ENCODE measurements around the gene IFIT1B. TPM values are rescaled to one million over a fixed set of nuclear protein-coding genes. Genes with fewer than 3 reads are reported as not detected.

IFIT1B gene
- total and polyA plus RNA-seq, 8 donors: 0.92 TPM; not detected in 7

DNA sequence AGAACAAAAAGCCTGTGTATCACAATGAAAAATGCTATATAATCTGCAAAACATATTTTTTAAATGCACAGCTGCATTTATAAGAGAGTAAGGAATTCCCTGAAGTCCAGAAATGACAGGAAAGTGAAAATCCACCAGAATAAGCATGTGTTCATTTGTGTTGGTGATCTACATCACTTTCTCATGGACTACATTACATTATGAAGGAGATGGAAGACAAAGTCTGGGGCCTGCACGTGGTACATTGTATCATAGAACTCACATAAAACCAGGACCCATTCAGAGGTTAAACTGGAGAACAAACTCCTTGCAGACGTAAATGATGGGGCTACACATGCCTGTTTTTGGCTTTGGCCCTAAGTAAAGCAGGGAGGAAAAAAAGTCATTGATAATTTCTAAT is 33.7 kb upstream of the IFIT1B start:
- WGBS, 5 donors: 34 to 63% (median 47%) methylated on average over 2 of the region's 2 CpGs
- intact Hi-C loops (cut with DNase I; ENCODE audit: low total_unique reads): no loop called here
- no peaks in the 10 kb centered on the region for H3K27me3 ChIP-seq
- H3K4me3 ChIP-seq: no peak overlapping the region
- TF ChIP-seq, protein P1, sequence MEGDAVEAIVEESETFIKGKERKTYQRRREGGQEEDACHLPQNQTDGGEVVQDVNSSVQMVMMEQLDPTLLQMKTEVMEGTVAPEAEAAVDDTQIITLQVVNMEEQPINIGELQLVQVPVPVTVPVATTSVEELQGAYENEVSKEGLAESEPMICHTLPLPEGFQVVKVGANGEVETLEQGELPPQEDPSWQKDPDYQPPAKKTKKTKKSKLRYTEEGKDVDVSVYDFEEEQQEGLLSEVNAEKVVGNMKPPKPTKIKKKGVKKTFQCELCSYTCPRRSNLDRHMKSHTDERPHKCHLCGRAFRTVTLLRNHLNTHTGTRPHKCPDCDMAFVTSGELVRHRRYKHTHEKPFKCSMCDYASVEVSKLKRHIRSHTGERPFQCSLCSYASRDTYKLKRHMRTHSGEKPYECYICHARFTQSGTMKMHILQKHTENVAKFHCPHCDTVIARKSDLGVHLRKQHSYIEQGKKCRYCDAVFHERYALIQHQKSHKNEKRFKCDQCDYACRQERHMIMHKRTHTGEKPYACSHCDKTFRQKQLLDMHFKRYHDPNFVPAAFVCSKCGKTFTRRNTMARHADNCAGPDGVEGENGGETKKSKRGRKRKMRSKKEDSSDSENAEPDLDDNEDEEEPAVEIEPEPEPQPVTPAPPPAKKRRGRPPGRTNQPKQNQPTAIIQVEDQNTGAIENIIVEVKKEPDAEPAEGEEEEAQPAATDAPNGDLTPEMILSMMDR (IDR thresholded peaks at IDR 0.05): no peak
- TF ChIP-seq POLR2AphosphoS5 (IDR thresholded peaks at IDR 0.05) (no peak), POLR2A (IDR thresholded peaks at IDR 0.05) (no peak), EP300 (IDR thresholded peaks at IDR 0.05) (no peak)
- peaks cover 3 to 18% (median 13%) of the 10 kb centered on the region in 4 donors for H3K36me3 ChIP-seq
- H3K4me1 ChIP-seq: peaks cover 0 to 8% (median 4%) of the 10 kb centered on the region in 4 donors
- H3K27ac ChIP-seq: no peak overlapping the region
- no peak for DNase-seq
- H3K9me3 ChIP-seq: no peaks in the 10 kb centered on the region

DNA sequence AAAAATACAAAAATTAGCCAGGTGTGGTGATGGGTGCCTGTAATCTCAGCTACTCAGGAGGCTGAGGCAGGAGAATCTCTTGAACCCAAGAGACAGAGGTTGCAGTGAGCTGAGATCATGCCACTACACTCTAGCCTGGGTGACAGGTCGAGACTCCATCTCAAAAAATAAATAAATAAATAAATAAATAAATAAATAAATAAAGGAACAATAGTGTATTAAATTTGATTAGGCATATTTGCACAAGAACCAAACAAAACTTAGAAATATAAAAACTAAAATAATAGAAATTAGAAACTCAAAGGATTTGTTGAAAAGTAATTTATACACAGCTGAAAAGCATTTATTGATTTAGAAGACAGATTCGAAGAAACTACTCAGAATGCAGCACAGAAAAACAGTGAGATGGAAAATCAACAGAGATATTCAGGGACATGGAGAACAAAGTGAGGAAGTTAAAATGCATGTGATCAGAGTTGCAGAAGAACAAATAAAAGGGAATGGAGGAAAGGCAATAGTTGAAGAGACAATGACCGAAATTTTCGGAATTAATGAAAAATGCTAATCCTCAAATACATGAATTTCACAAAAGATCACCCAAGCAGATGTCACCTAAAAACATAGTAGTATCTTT is 32.4 kb upstream of the IFIT1B start:
- DNase-seq: no peak
- TF ChIP-seq, protein P1 (IDR thresholded peaks at IDR 0.05): no peak
- TF ChIP-seq POLR2A (IDR thresholded peaks at IDR 0.05): no peak
- TF ChIP-seq EP300 (IDR thresholded peaks at IDR 0.05): no peak
- TF ChIP-seq POLR2AphosphoS5 (IDR thresholded peaks at IDR 0.05): no peak
- no peak overlapping the region for H3K27ac ChIP-seq
- H3K27me3 ChIP-seq: no peaks in the 10 kb centered on the region
- peaks cover 0 to 6% (median 3%) of the 10 kb centered on the region in 4 donors for H3K36me3 ChIP-seq
- H3K4me1 ChIP-seq: peaks cover 3 to 15% (median 9%) of the 10 kb centered on the region in 4 donors
- no peaks in the 10 kb centered on the region for H3K9me3 ChIP-seq
- 92 to 96% (median 93%) methylated on average over 4 of the region's 4 CpGs for WGBS, 5 donors
- intact Hi-C loops (cut with DNase I; ENCODE audit: low total_unique reads): no loop called here
- no peak overlapping the region for H3K4me3 ChIP-seq

DNA sequence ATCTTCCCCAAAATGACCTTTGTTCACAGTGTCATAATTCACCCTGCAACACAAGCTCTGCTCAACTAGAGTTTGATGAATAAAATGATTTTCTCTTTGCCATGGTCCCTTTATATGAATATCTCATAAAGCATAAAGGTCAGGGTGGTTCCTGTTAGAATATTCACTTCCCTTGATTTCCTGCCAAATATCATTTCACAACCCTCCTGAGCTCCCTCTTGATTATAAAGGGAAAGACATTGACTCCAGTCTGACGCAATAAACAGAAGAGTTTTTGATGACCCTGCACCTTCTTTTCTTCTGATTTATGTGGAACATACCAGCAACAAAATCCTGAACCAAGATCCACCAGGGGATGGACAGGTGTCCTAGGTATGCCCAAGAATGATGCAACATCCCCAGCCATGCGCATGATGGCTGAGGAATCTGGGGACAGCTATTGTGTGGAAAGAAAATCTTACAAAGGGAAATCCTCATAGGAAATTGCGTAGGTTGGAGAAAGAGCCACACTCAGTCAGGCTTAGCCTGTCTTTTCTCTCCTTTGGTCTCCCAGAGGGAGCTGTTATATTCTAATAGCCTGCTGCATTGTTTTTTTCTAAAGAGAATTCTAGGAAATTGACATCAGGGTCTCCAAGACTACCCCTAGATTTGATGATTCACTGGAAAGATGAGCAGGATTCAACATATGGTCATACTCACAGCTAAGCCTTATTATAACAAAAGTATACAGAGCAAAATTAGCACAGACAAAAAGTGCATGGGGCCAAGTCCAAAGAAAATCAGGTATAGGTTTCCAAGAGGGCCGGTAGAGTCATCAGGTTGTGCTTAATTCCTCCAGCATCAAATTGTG is 31.2 kb upstream of the IFIT1B start:
- TF ChIP-seq, protein P1 (IDR thresholded peaks at IDR 0.05): no peak
- TF ChIP-seq POLR2A (IDR thresholded peaks at IDR 0.05) (no peak), EP300 (IDR thresholded peaks at IDR 0.05) (no peak), POLR2AphosphoS5 (IDR thresholded peaks at IDR 0.05) (no peak)
- H3K27ac ChIP-seq: peak overlapping the region in 3 of 5 donors; percentile 41 to 60 (median 48)
- intact Hi-C loops (cut with DNase I; ENCODE audit: low total_unique reads): no loop called here
- H3K36me3 ChIP-seq: no peaks in the 10 kb centered on the region
- peaks cover 9 to 27% (median 18%) of the 10 kb centered on the region in 4 donors for H3K4me1 ChIP-seq
- no peaks in the 10 kb centered on the region for H3K9me3 ChIP-seq
- 65 to 78% (median 77%) methylated on average over 4 of the region's 4 CpGs for WGBS, 5 donors
- no peak overlapping the region for H3K4me3 ChIP-seq
- no peaks in the 10 kb centered on the region for H3K27me3 ChIP-seq
- peak in 1 of 2 donors; percentile 50 for DNase-seq

DNA sequence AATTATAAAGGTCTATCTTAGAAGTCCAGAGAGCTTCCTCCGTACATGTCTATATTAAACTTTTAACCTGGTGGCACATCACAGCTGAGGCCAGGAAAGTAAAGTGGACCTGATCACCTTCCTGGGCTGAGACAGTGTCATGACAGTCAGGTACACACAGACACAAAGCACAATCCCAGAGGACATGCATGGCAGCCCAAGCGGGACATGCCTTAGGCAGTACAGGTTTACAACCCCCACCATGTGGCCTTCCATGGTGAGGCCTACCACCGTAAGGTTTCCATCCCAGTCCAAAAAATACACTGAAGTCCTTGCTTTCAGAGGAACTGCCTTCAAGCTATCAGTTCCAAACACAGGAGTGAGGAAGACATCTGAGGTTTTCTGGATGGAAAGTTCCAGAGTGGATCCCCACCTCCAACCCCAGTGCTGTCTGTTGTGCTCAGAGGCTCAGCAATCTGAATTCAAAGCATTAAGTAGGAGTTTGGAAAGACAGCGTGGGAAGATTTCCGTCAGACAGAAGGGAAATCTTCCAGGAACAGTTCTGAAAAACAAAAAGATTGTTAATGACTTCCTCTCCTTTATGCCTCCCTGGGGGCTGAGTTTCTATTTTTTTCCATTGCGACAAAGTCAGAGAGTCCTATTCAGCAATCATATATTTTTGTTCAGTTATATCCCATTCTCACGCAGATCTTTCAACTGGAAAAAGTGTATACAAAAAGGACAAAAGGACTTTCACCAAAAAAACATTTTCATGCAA is 30.0 kb upstream of the IFIT1B start:
- peak in 1 of 2 donors; percentile 34 for DNase-seq
- whole genome bisulfite sequencing, 5 donors: 74 to 90% (median 83%) methylated on average over 7 of the region's 7 CpGs
- no peak overlapping the region for H3K4me3 ChIP-seq
- H3K9me3 ChIP-seq: no peaks in the 10 kb centered on the region
- TF ChIP-seq EP300 (IDR thresholded peaks at IDR 0.05) (no peak), POLR2AphosphoS5 (IDR thresholded peaks at IDR 0.05) (no peak), POLR2A (IDR thresholded peaks at IDR 0.05) (no peak)
- TF ChIP-seq, protein P1 (IDR thresholded peaks at IDR 0.05): no peak
- peak overlapping the region in 4 of 5 donors; percentile 4 to 60 (median 32) for H3K27ac ChIP-seq
- intact Hi-C loops (cut with DNase I; ENCODE audit: low total_unique reads): no loop called here
- no peaks in the 10 kb centered on the region for H3K36me3 ChIP-seq
- peaks cover 9 to 39% (median 27%) of the 10 kb centered on the region in 4 donors for H3K4me1 ChIP-seq
- H3K27me3 ChIP-seq: no peaks in the 10 kb centered on the region
